GM21526 (cell line): ENCODE results near the gene PBX1.

Experiments
- ATAC-seq: cut with Tn5 transposase; IDR thresholded peaks from one replicate; pipeline ENCODE4 v1.9.1; 2021; ENCODE audit warnings: moderate library complexity; ENCODE audit not compliant: unreplicated experiment, low FRiP score

PBX1 gene

GRCh38 chr1:164841702-164842465 lies 282.9 kb downstream of the PBX1 start:
- ATAC-seq, result no peak

- ATAC-seq, result no peak
Measured at GRCh38 chr1:164842870-164843269, 283.9 kb downstream of the PBX1 start.

- no peak for ATAC-seq
Measured at GRCh38 chr1:164843743-164844500, 284.9 kb downstream of the PBX1 start.

- ATAC-seq, result no peak
Measured at GRCh38 chr1:164846731-164847691, 288.0 kb downstream of the PBX1 start.

GRCh38 chr1:164853146-164853545 lies 294.2 kb downstream of the PBX1 start:
- no peak for ATAC-seq

GRCh38 chr1:164855716-164856329 lies 296.8 kb downstream of the PBX1 start:
- no peak for ATAC-seq

GRCh38 chr1:164856381-164856780 lies 297.4 kb downstream of the PBX1 start:
- ATAC-seq, result no peak

GRCh38 chr1:164857439-164857838 lies 298.5 kb downstream of the PBX1 start:
- no peak for ATAC-seq

- ATAC-seq, result no peak
Measured at GRCh38 chr1:164858096-164858632, 299.2 kb downstream of the PBX1 start.

- no peak for ATAC-seq
Measured at GRCh38 chr1:164861632-164862031, 302.6 kb downstream of the PBX1 start.

GRCh38 chr1:164863056-164863455 lies 304.1 kb downstream of the PBX1 start:
- ATAC-seq, result no peak

- no peak for ATAC-seq
Measured at GRCh38 chr1:164864161-164864560, 305.2 kb downstream of the PBX1 start.

- ATAC-seq, result no peak
Measured at GRCh38 chr1:164865385-164865784, 306.4 kb downstream of the PBX1 start.

GRCh38 chr1:164867590-164867989 lies 308.6 kb downstream of the PBX1 start:
- ATAC-seq, result no peak

GRCh38 chr1:164868990-164869389 lies 310.0 kb downstream of the PBX1 start:
- ATAC-seq, result no peak

GRCh38 chr1:164875518-164875917 lies 316.5 kb downstream of the PBX1 start:
- no peak for ATAC-seq

- no peak for ATAC-seq
Measured at GRCh38 chr1:164876398-164877116, 317.6 kb downstream of the PBX1 start.

- no peak for ATAC-seq
Measured at GRCh38 chr1:164880199-164880598, 321.2 kb downstream of the PBX1 start.

- ATAC-seq, result no peak
Measured at GRCh38 chr1:164880644-164881043, 321.7 kb downstream of the PBX1 start.
